ENCODE measurements around the gene SH2D7.
A peak's percentile ranks its signal among the peaks of the same experiment; 100 is the strongest.

The SH2D7 gene

DNA sequence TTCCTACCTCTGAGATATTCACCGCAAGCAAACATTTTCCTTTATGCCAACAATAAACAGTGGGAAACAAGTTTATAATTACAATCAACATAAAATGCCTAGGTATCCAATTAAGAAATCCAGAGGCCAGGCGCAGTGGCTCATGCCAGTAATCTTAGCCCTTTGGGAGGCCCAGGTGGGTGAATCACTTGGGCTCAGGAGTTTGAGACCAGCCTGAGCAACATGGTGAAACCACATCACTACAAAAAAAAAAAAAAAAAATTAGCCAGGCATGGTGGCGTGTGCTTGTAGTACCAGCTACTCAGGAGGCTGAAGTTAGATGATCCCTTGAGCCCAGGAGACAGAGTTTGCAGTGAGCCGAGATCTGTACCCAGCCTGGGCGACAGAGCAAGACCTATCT, 32.1 kb upstream of the SH2D7 start:
- DNase-seq (ENCODE audit: low read depth in 2 of 2), result no peak

- DNase-seq (ENCODE audit: low read depth in 2 of 2), result peak in 1 of 2 donors; percentile 46
Observed at GRCh38 chr15:78061963-78062427, 30.4 kb upstream of the SH2D7 start.

GRCh38 chr15:78063217-78063616, 29.1 kb upstream of the SH2D7 start:
- DNase-seq (ENCODE audit: low read depth in 2 of 2), result no peak

DNA sequence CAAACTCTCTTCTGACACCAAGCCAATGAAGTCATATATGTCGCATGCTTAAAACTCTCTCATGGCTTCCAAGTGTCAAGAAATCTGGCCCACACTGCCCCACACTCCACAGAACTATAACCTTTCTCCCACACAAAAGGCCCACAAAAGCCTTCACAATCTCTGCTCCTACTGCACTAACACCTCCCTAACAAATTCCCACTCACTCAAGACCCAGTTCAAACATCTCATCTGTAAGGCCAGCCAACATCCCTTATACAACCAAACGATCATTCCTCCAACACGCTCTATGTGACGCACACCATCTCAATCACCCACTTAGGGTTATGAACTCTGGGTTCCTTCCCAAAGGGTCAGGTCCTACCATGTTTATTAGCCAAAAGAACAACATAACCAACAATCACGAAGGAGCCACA, 28.4 kb upstream of the SH2D7 start:
- no peak for DNase-seq (ENCODE audit: low read depth in 2 of 2)

DNA sequence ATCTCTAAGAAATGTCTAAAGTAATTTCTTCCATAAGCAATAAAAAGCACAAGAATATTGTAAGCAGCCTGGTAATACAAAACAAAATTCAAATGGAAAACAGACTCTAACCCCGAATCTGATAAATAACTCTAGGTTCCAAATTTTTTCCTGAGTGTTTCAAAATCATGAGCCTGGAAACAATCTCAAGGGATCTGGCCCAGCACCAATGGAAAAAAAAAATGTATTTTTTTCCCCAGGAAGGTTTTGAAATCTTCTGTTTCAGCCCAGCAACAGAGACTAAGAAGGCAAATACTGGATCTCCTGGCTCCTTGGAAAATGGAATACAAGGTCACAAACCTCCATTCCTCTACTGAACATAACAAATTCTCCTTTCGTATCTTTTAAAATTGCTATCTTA, 27.8 kb upstream of the SH2D7 start:
- DNase-seq (ENCODE audit: low read depth in 2 of 2), result no peak

- DNase-seq (ENCODE audit: low read depth in 2 of 2), result no peak
Observed at GRCh38 chr15:78065284-78065872, 27.0 kb upstream of the SH2D7 start.

- DNase-seq (ENCODE audit: low read depth in 2 of 2), result no peak
Observed at GRCh38 chr15:78065973-78066946, 26.1 kb upstream of the SH2D7 start.

GRCh38 chr15:78067328-78068228, 24.8 kb upstream of the SH2D7 start:
- DNase-seq (ENCODE audit: low read depth in 2 of 2), result no peak

GRCh38 chr15:78069052-78069414, 23.3 kb upstream of the SH2D7 start:
- no peak for DNase-seq (ENCODE audit: low read depth in 2 of 2)

DNA sequence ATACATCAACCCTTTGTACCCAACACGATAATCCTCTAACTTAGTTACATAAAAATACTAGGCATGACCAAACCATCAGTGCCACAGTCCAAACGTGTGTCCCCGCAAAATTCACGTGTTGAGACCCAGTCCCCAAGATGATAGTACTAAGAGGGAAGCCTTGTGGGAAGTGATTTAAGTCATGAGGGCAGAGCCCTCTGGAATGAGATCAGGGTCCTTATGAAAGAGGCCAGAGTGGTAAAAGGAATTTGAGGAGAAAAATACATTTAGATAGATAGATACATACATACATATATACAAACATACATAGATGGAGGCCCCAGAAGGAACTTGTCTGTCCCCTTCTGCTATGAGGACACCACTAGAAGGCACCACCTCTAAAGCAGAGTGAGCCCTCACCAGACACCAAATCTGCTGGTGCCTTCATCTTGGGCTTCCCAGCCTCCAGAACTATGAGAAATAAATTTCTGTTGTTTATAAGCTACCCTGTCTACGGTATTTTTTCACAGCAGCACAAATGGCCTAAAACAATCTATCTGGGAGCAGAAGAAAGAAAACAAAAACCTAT, 22.8 kb upstream of the SH2D7 start:
- DNase-seq (ENCODE audit: low read depth in 2 of 2), result no peak

DNA sequence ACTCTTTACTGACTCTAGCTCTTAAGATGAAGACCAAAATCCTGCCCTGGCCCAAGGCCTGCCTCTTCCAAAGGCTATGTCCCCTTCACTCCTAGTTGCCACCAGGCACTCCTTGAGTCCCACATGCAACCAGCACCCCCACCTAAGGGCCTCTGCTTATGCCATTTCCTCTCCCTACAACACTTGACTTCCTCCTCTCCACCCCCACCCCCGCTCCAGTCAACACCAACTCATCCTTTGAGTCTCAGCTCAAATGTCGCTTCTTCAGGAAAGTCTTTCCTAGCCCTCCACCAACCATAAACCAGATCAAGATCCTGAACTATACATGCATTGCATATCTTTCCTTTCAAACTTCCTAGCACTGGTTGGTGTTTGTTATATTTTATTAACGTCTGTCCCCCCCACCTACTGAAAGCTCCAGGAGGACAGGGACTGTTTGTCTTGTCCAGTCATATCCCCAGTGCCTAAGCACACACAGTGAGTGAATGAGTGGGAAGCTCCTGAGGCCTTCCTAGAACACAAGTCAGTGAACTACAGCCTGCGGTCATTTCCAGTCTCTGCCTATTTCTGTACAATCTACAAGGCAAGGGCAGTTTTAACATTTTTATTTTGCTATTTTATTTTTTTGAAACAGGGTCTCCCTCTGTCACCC, 22.2 kb upstream of the SH2D7 start:
- DNase-seq (ENCODE audit: low read depth in 2 of 2), result no peak

DNA sequence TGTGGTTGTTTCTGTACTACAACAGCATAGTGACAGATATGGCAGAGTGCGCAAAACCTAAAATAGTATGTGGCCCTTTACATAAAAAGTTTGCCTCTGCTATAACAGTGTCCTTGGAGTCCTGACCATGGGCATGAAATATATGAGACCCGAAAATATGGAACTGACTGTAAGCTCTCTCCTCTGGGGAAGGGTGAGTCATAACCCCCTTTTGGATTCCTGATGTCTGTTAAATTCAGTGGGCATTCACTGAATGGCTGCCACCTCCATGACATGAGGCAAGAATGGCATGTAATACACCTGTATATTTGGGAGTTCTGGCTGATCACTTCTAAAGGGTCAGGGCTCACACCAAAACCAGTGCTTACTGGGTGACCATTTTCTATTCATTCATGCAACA, 21.0 kb upstream of the SH2D7 start:
- no peak for DNase-seq (ENCODE audit: low read depth in 2 of 2)

DNA sequence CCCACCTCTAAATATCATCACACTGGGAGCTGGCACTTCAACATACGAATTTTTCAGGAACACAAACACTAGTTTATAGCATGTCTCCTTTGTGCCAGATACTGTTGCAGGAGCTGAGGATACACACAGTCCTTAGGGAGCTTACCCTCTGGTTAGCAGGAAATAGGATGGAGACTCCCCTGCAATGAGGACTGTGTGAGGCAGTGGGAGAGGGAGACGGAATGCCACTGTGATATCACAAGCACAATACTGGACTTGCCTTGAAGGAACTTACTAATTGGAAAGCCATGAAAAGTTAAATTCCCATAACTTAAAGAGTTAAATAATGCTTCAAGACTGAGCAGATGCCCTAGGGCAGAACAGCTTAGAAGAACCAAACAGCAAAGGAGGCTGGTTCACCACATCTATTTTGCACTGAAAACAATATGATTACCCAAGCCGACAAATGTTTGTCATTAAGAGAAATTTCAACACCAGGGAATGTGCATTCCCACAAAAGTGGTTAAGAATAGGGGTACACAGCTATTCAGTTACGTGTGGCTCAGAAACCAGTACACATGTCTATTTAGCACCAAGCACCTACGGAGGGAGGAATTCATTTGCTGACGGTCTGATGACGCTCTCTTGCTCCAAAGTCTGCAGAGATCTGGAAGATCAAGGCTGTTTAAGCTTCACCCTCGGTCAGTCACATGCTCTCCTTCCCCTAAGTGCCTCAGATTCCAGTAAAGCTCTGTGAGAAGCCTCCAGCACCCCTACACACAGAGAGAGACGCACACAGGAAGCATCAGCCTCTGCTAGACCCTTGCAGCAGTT, 20.1 kb upstream of the SH2D7 start:
- DNase-seq (ENCODE audit: low read depth in 2 of 2), result peak in 1 of 2 donors; percentile 41

GRCh38 chr15:78073046-78073787, 19.1 kb upstream of the SH2D7 start:
- no peak for DNase-seq (ENCODE audit: low read depth in 2 of 2)

DNA sequence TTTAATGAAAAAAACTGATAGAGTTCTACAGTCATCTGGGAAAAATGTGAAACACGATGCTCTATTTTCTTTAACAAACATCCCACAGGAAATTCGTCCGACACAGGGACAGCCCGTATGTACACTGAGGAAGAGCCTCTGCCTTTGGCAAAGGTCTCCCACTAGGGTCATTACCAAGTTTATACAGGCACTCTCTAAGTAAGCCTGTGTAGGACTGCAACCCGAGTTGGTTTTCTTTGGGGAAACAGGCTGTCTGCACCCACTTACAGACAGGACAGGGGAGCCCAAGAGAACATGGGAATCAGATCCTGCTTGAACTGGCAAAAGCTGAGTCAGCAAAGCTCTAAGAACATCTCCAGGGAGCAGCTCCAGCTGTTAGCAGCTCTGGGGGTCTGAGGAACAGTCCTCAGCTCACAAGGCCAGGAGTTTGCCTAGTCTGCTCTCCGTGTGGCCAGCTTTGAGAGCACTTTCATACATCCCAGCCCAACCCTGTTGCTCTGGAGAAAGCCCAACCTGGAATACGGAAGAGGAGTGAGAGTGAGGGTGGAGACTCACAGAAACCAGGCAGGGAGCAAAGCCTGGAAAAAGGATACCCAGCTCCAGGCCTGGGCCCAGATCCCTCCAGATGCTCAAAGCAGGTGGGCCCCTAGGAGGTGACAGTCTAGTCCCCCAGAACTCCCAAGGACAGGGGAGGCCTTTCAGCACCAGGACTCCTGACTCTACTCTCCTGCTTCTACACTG, 16.7 kb upstream of the SH2D7 start:
- no peak for DNase-seq (ENCODE audit: low read depth in 2 of 2)

DNA sequence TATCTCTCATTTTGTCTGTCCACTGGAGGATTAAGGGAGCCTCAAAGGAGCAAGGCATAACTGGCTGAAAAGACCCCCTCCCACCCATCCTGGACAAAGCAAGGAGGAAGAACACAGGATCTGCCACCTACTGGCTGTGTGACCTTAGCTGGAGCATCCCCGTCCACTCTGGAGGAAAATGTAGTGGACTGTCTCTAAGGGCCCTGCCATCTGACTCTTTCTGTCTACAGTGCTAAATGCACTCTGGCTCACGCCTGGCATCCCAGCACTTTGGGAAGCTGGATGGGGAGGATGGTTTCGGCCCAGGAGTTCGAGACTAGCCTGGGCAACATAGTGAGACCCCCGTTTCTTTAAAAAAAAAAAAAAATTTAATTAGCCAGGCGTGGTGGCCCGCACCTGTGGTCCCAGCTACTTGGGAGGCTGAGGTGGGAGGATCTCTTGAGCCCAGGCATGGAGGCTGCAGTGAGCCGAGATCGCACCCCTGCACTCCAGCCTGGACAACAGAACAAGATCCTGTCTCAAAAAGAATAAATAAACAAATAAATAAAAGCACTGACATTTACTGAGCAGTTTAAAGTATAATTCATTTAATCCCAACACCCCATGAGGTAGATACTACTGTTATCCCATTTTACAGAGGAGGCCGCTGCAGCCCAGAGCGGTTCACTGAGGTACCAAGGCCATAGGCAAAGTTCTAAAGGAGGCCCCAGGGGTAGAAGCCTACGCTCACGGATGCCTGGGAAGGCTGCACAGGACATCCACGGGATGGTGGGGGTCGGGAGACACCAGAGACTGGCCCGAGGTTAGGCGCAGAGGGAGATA, 15.9 kb upstream of the SH2D7 start:
- no peak for DNase-seq (ENCODE audit: low read depth in 2 of 2)

DNA sequence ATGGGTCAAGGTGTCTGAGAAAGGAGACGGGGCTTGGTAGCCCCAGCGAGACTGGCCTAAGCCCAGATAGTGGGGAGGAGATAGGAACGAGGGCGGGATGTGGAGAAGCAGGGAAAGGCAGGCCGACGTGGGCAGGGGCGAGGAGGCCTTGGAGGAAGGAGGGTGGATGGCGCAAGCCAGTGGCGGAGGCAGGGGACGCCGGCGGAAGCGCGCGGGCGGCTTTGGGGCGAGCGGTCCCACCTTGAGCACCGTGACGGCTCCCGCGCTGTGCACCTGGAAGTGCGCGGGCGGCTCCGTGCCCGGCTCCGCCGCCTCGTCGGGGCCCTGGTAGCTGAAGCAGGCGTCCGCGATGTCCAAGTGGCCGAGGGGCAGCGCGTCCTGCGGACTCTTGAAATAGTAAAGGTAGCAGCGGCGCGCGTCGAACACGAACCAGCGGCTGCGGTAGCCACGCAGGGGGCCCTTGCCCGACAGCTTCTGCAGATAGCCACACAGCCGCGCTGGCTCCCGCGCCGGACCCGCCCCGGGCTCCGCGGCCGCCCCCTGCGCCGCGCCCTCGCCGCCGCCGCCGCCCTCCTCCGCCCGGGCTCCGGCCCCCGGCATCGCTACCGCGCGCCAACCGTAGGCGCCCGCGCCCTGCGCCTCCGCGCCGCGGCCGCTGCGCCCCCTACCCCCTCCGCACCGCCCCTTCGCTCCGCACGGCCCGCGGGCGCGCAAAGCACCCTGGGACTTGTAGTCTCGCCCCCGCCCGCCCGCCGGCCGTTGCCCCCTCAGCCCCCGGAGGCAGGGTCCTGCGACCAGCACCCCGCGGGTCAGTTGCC, 15.1 kb upstream of the SH2D7 start, which contains the start of gene TBC1D2B:
Gene TBC1D2B (minus strand): TSS at position 659 of the 818 bp plus-strand sequence. CDS start 59 bp downstream, at position 600.
- peak in 1 of 2 donors; percentile 53 for DNase-seq (ENCODE audit: low read depth in 2 of 2)

Measured in stimulated activated CD8-positive, alpha-beta memory T cell treated with anti-CD3 and anti-CD28 coated beads, Interleukin-15, amount 100 ng/mL, for 4 hours (primary cell).